ENCODE results near the gene NECAB2.

Gene NECAB2

GRCh38 chr16:83954577-83955016, 13.4 kb upstream of the NECAB2 start:
- H2AFZ ChIP-seq (ENCODE audit: low read length): no peak overlapping the region
- H4K20me1 ChIP-seq (ENCODE audit: insufficient read depth, low read length): no peaks in the 10 kb centered on the region
- no peaks in the 10 kb centered on the region for H3K27me3 ChIP-seq (replicated peaks; ENCODE audit: insufficient read depth, low read length)
- no peak for DNase-seq
- H3K4me2 ChIP-seq (ENCODE audit: low read depth, low read length): peak overlapping the region; percentile 92
- H3K27ac ChIP-seq (ENCODE audit: low read length): no peak overlapping the region
- H3F3A ChIP-seq (ENCODE audit: insufficient read depth, low read length): no peaks in the 10 kb centered on the region
- H3K9me3 ChIP-seq (replicated peaks; ENCODE audit: insufficient read depth, low read length): no peaks in the 10 kb centered on the region
- H3K9ac ChIP-seq (ENCODE audit: low read length): no peak overlapping the region
- 0 out of 2 replicates have a peak, but pooled peaks cover 2% of the 10 kb centered on the region for H3K4me1 ChIP-seq (ENCODE audit: low read length)
- H3K9me2 ChIP-seq (replicated peaks; ENCODE audit: insufficient read depth, low read length): no peaks in the 10 kb centered on the region
- no peaks in the 10 kb centered on the region for H3K79me2 ChIP-seq (ENCODE audit: low read length)
- TF ChIP-seq EZH2 (optimal IDR thresholded peaks at IDR 0.05; ENCODE audit: low read depth, low read length) (no peak), EZH2phosphoT487 (IDR thresholded peaks at IDR 0.05; ENCODE audit: low read length) (no peak), CTCF (IDR thresholded peaks at IDR 0.05; ENCODE audit: low read length) (no peak)
- H3K36me3 ChIP-seq (replicated peaks; ENCODE audit: insufficient read depth, low read length): no peaks in the 10 kb centered on the region
- H3K4me3 ChIP-seq (ENCODE audit: low read length): peak overlapping the region; percentile 65; the same call in 1 of the 2 replicates

GRCh38 chr16:83955218-83956130, 12.6 kb upstream of the NECAB2 start:
- no peak overlapping the region for H3K4me3 ChIP-seq (ENCODE audit: low read length)
- H3K27ac ChIP-seq (ENCODE audit: low read length): no peak overlapping the region
- no peak overlapping the region for H2AFZ ChIP-seq (ENCODE audit: low read length)
- no peak for TF ChIP-seq EZH2phosphoT487 (IDR thresholded peaks at IDR 0.05; ENCODE audit: low read length)
- TF ChIP-seq EZH2 (optimal IDR thresholded peaks at IDR 0.05; ENCODE audit: low read depth, low read length): no peak
- no peak for DNase-seq
- H3K9me3 ChIP-seq (replicated peaks; ENCODE audit: insufficient read depth, low read length): no peaks in the 10 kb centered on the region
- H3K36me3 ChIP-seq (replicated peaks; ENCODE audit: insufficient read depth, low read length): no peaks in the 10 kb centered on the region
- H3K27me3 ChIP-seq (replicated peaks; ENCODE audit: insufficient read depth, low read length): no peaks in the 10 kb centered on the region
- no peaks in the 10 kb centered on the region for H3K79me2 ChIP-seq (ENCODE audit: low read length)
- H4K20me1 ChIP-seq (ENCODE audit: insufficient read depth, low read length): no peaks in the 10 kb centered on the region
- H3K9ac ChIP-seq (ENCODE audit: low read length): no peak overlapping the region
- no peaks in the 10 kb centered on the region for H3F3A ChIP-seq (ENCODE audit: insufficient read depth, low read length)
- no peak overlapping the region for H3K4me2 ChIP-seq (ENCODE audit: low read depth, low read length)
- no peaks in the 10 kb centered on the region for H3K9me2 ChIP-seq (replicated peaks; ENCODE audit: insufficient read depth, low read length)
- 0 out of 2 replicates have a peak, but pooled peaks cover 2% of the 10 kb centered on the region for H3K4me1 ChIP-seq (ENCODE audit: low read length)

- Histone ChIP-seq H3K27me3 (replicated peaks; ENCODE audit: insufficient read depth, low read length) (no peaks in the 10 kb centered on the region), H3K4me2 (ENCODE audit: low read depth, low read length) (peak overlapping the region; percentile 27), H3K4me1 (ENCODE audit: low read length) (0 out of 2 replicates have a peak, but pooled peaks cover 2% of the 10 kb centered on the region), H2AFZ (ENCODE audit: low read length) (no peak overlapping the region), H3K27ac (ENCODE audit: low read length) (no peak overlapping the region), H3K9me2 (replicated peaks; ENCODE audit: insufficient read depth, low read length) (no peaks in the 10 kb centered on the region), H3K9ac (ENCODE audit: low read length) (no peak overlapping the region), H4K20me1 (ENCODE audit: insufficient read depth, low read length) (no peaks in the 10 kb centered on the region), H3K4me3 (ENCODE audit: low read length) (no peak overlapping the region), H3K9me3 (replicated peaks; ENCODE audit: insufficient read depth, low read length) (no peaks in the 10 kb centered on the region), H3K36me3 (replicated peaks; ENCODE audit: insufficient read depth, low read length) (no peaks in the 10 kb centered on the region), H3K79me2 (ENCODE audit: low read length) (no peaks in the 10 kb centered on the region), H3F3A (ENCODE audit: insufficient read depth, low read length) (no peaks in the 10 kb centered on the region)
- DNase-seq: peak; percentile 54
- peak; percentile 67 for TF ChIP-seq CTCF (IDR thresholded peaks at IDR 0.05; ENCODE audit: low read length)
- no peak for TF ChIP-seq EZH2phosphoT487 (IDR thresholded peaks at IDR 0.05; ENCODE audit: low read length)
- no peak for TF ChIP-seq EZH2 (optimal IDR thresholded peaks at IDR 0.05; ENCODE audit: low read depth, low read length)
Measured at GRCh38 chr16:83956336-83957289, 11.4 kb upstream of the NECAB2 start.
